OCI-LY3 (cell line): ENCODE results near the gene CAMK1D.

Source experiments
- CTCF ChIP-seq: fragments of 200-600, 300-600 bp; sonication (generic); IDR thresholded peaks from 2 replicates; pipeline ENCODE4 v1.5.1; 2014; ENCODE audit warnings: antibody characterized with exemption, low read length, low read depth
- EZH2phosphoT487 ChIP-seq: fragments of 200-600 bp; shearing (Covaris generic); IDR thresholded peaks from 2 replicates; pipeline ENCODE4 v1.6.1; 2018; ENCODE audit warnings: antibody characterized with exemption, mixed run types, low read depth

- TF ChIP-seq CTCF (no peak), EZH2phosphoT487 (no peak)
Measured at GRCh38 chr10:12740813-12741212, 391.5 kb downstream of the CAMK1D start.
